Keratinocyte (primary cell): Measurements from ENCODE around the gene LRRC38. TPM values are rescaled to one million over a fixed set of nuclear protein-coding genes. Genes with fewer than 3 reads are reported as not detected.

Source experiments
- DNase-seq: peaks from one replicate; pipeline ENCODE4 v3.0.0-alpha.2; 2011; ENCODE audit warnings: low read depth, missing footprints, low spot score
- FAIRE-seq: peaks from 2 replicates; lab custom pipeline; 2011; peaks lifted over from hg19 to GRCh38; lab: Jason Lieb, UNC
- H2AFZ ChIP-seq: 2 replicates; pipeline ENCODE4 v1.6.0; 2012; ENCODE audit warnings: low read length, control low read depth, inconsistent platforms; ENCODE audit not compliant: control insufficient read depth
- H3K27ac ChIP-seq: 2 replicates; pipeline ENCODE4 v1.5.1; 2011; ENCODE audit warnings: low read length; ENCODE audit not compliant: control insufficient read depth, insufficient read depth
- H3K27me3 ChIP-seq: 3 replicates; pipeline ENCODE4 v1.6.0; 2011; ENCODE audit warnings: low read length; ENCODE audit not compliant: control insufficient read depth, insufficient read depth; ENCODE audit errors: extremely low read depth
- H3K36me3 ChIP-seq, 2 experiments: 2 replicates in 1 of 2; 3 replicates in 1 of 2; pipeline ENCODE4 v1.5.1; 2011; ENCODE audit warnings: low read length in 2 of 2, mild to moderate bottlenecking in 1 of 2; ENCODE audit not compliant: control insufficient read depth in 2 of 2, insufficient read depth in 2 of 2; ENCODE audit errors: extremely low read depth in 1 of 2
- H3K4me1 ChIP-seq: 3 replicates; pipeline ENCODE4 v1.5.1; 2011; ENCODE audit warnings: low read length; ENCODE audit not compliant: control insufficient read depth, insufficient read depth; ENCODE audit errors: extremely low read depth
- H3K4me2 ChIP-seq: 3 replicates; pipeline ENCODE4 v1.6.0; 2011; ENCODE audit warnings: low read depth, low read length; ENCODE audit not compliant: control insufficient read depth, insufficient read depth; ENCODE audit errors: extremely low read depth
- H3K4me3 ChIP-seq, 3 experiments: fragments of 200-600 bp in 1 of 3; sonication (generic) in 1 of 3; 2 replicates in 2 of 3; 3 replicates in 1 of 3; pipeline ENCODE4 v1.5.1; 2011 to 2016; ENCODE audit warnings: low read length in 3 of 3, mild to moderate bottlenecking in 3 of 3, control low read depth in 2 of 3, inconsistent platforms in 1 of 3, low read depth in 1 of 3, mixed read lengths in 1 of 3, mixed run types in 1 of 3, moderate library complexity in 1 of 3; ENCODE audit not compliant: control insufficient read depth in 2 of 3, insufficient read depth in 2 of 3; ENCODE audit errors: extremely low read depth in 1 of 3
- H3K79me2 ChIP-seq: 2 replicates; pipeline ENCODE4 v1.6.0; 2012; ENCODE audit warnings: low read length; ENCODE audit not compliant: control insufficient read depth, insufficient read depth
- H3K9ac ChIP-seq: 3 replicates; pipeline ENCODE4 v1.6.0; 2011; ENCODE audit warnings: low read length; ENCODE audit not compliant: control insufficient read depth, insufficient read depth; ENCODE audit errors: extremely low read depth
- H3K9me1 ChIP-seq: 3 replicates; pipeline ENCODE4 v1.6.0; 2011; ENCODE audit warnings: low read length; ENCODE audit not compliant: control insufficient read depth, insufficient read depth; ENCODE audit errors: extremely low read depth
- H3K9me3 ChIP-seq: 2 replicates; pipeline ENCODE4 v1.5.1; 2012; ENCODE audit warnings: low read depth, low read length; ENCODE audit not compliant: control insufficient read depth
- H4K20me1 ChIP-seq: 3 replicates; pipeline ENCODE4 v1.6.0; 2011; ENCODE audit warnings: low read length; ENCODE audit not compliant: control insufficient read depth, insufficient read depth; ENCODE audit errors: extremely low read depth
- CTCF ChIP-seq, 3 experiments: IDR thresholded peaks in 1 of 3; conservative IDR thresholded peaks in 1 of 3; optimal IDR thresholded peaks in 1 of 3; 2 replicates in 2 of 3; 3 replicates in 1 of 3; pipeline versions ENCODE3 to v1.5.1; 2011; ENCODE audit warnings: low read length in 3 of 3, mild to moderate bottlenecking in 3 of 3, moderate library complexity in 2 of 3, control low read depth in 1 of 3, inconsistent platforms in 1 of 3; ENCODE audit not compliant: insufficient read depth in 2 of 3; ENCODE audit errors: extremely low read depth in 1 of 3
- EZH2 ChIP-seq: IDR thresholded peaks from one replicate; pipeline ENCODE4 v1.6.1; 2012; ENCODE audit warnings: inconsistent platforms, mild to moderate bottlenecking, low read length, moderate library complexity
- dilution Hi-C: fragments of 300-500 bp; cut with MboI; formaldehyde crosslinking; loops from one replicate; pipeline ENCODE4 v1.7.0; 2020; ENCODE audit warnings: low sequenced_read_pairs; ENCODE audit not compliant: extremely low pct_ligation_motif_present
- polyA plus RNA-seq, 5 experiments: library from polyadenylated mRNA; depleted of rRNA in 3 of 5; stranded (reverse) in 3 of 5; stranded (forward) in 1 of 5; unstranded in 1 of 5; fragments of >200 nt; gene quantifications; 1 replicate in 1 of 5; 2 replicates in 3 of 5; 3 replicates in 1 of 5; pipeline versions ENCODE4 v1.2.1 to v1.2.3, GENCODE V29; 2011 to 2012; ENCODE audit warnings: missing spikeins in 2 of 5, low read depth in 1 of 5, low replicate concordance in 1 of 5

Gene LRRC38
- polyA plus RNA-seq, 1 donor (not counting 4 experiments of a cell fraction or from before 2014, with no cell fraction given), result not detected

GRCh38 chr1:13487957-13488356, 25.8 kb downstream of the LRRC38 start:
- Histone ChIP-seq H3K36me3 (no peaks in the 10 kb centered on the region), H3K9me1 (no peaks in the 10 kb centered on the region), H4K20me1 (no peaks in the 10 kb centered on the region), H3K4me2 (no peak overlapping the region), H3K27ac (no peak overlapping the region), H3K9ac (no peak overlapping the region), H3K27me3 (peaks cover 3% of the 10 kb centered on the region), H3K4me1 (no peaks in the 10 kb centered on the region), H3K4me3 (no peak overlapping the region), H3K9me3 (no peaks in the 10 kb centered on the region), H2AFZ (no peak overlapping the region), H3K79me2 (no peaks in the 10 kb centered on the region)
- dilution Hi-C loops, result no loop called here
- FAIRE-seq (no peak), DNase-seq (no peak)
- TF ChIP-seq CTCF (optimal IDR thresholded peaks at IDR 0.05 in 1 of 3, IDR thresholded peaks at IDR 0.05 in 1 of 3, conservative IDR thresholded peaks at IDR 0.05 in 1 of 3; ENCODE audit: extremely low read depth in 1 of 3, insufficient read depth in 2 of 3, low read length in 3 of 3) (no peak), EZH2 (no peak)

GRCh38 chr1:13487143-13487868, 26.5 kb downstream of the LRRC38 start:
- FAIRE-seq (no peak), DNase-seq (no peak)
- no peak overlapping the region for H3K27ac ChIP-seq
- dilution Hi-C loops, result no loop called here
- H3K4me3 ChIP-seq, result no peak overlapping the region
- no peaks in the 10 kb centered on the region for H3K9me1 ChIP-seq
- H3K9me3 ChIP-seq, result no peaks in the 10 kb centered on the region
- H3K36me3 ChIP-seq, result no peaks in the 10 kb centered on the region
- no peaks in the 10 kb centered on the region for H3K4me1 ChIP-seq
- H3K9ac ChIP-seq, result no peak overlapping the region
- TF ChIP-seq EZH2 (no peak), CTCF (optimal IDR thresholded peaks at IDR 0.05 in 1 of 3, IDR thresholded peaks at IDR 0.05 in 1 of 3, conservative IDR thresholded peaks at IDR 0.05 in 1 of 3; ENCODE audit: extremely low read depth in 1 of 3, insufficient read depth in 2 of 3, low read length in 3 of 3) (no peak)
- no peak overlapping the region for H3K4me2 ChIP-seq
- peaks cover 3% of the 10 kb centered on the region for H3K27me3 ChIP-seq
- no peaks in the 10 kb centered on the region for H3K79me2 ChIP-seq
- H4K20me1 ChIP-seq, result no peaks in the 10 kb centered on the region
- H2AFZ ChIP-seq, result no peak overlapping the region
